NB4 (cell line): Measurements from ENCODE around the gene ASPHD1.

Experiments used
- MYC ChIP-seq: IDR thresholded peaks from 2 replicates; pipeline ENCODE4 v1.6.1; 2011; ENCODE audit warnings: low read depth, low read length
- POLR2A ChIP-seq: IDR thresholded peaks from 2 replicates; pipeline ENCODE4 v1.6.1; 2011; ENCODE audit warnings: mild to moderate bottlenecking; ENCODE audit not compliant: insufficient read length; ENCODE audit errors: extremely low read depth
- TF ChIP-seq, protein P1 (sequence below): IDR thresholded peaks from one replicate; pipeline ENCODE4 v1.5.1; 2012; ENCODE audit warnings: low read depth, low read length
- TF ChIP-seq, protein P2 (sequence below): IDR thresholded peaks from 2 replicates; pipeline ENCODE4 v1.6.1; 2011; ENCODE audit warnings: low read depth, low read length

DNA sequence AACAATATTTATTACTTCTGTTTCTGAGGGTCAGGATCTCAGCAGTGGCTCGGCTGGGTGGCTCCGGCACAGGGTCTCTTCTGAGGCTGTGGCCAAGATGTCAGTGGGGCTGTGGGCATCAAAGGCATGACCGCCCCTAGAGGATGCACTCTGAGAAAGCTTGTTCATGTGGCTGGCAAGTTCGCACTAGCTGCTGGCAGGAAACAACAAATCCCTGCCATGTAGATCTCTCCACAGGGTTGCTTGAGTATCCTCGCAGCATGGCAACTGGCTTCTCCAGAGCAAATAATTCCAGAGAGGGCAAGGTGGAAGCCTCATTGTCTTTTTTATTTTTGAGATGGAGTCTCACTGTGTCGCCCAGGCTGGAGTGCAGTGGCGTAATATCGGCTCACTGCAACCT lies 13.2 kb downstream of the ASPHD1 start:
- TF ChIP-seq, protein P1, sequence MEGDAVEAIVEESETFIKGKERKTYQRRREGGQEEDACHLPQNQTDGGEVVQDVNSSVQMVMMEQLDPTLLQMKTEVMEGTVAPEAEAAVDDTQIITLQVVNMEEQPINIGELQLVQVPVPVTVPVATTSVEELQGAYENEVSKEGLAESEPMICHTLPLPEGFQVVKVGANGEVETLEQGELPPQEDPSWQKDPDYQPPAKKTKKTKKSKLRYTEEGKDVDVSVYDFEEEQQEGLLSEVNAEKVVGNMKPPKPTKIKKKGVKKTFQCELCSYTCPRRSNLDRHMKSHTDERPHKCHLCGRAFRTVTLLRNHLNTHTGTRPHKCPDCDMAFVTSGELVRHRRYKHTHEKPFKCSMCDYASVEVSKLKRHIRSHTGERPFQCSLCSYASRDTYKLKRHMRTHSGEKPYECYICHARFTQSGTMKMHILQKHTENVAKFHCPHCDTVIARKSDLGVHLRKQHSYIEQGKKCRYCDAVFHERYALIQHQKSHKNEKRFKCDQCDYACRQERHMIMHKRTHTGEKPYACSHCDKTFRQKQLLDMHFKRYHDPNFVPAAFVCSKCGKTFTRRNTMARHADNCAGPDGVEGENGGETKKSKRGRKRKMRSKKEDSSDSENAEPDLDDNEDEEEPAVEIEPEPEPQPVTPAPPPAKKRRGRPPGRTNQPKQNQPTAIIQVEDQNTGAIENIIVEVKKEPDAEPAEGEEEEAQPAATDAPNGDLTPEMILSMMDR = no peak
- TF ChIP-seq, protein P2, sequence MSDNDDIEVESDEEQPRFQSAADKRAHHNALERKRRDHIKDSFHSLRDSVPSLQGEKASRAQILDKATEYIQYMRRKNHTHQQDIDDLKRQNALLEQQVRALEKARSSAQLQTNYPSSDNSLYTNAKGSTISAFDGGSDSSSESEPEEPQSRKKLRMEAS = no peak
- TF ChIP-seq POLR2A = no peak
- no peak for TF ChIP-seq MYC
